IPS-18c (cell line): Measurements from ENCODE around the gene SEC14L5.

Source experiments
- H3K4me3 ChIP-seq: 2 replicates; pipeline ENCODE4 v1.7.0; 2013; ENCODE audit warnings: low read depth, mild to moderate bottlenecking, low read length, moderate library complexity; ENCODE audit not compliant: insufficient read depth
- H3K9me3 ChIP-seq: one replicate; pipeline ENCODE4 v1.6.1; 2013; ENCODE audit warnings: mild to moderate bottlenecking, low read length, moderate library complexity; ENCODE audit not compliant: control insufficient read depth, insufficient read depth

The SEC14L5 gene

GRCh38 chr16:4968879-4969483, 10.9 kb downstream of the SEC14L5 start:
- Histone ChIP-seq H3K4me3 (no peak overlapping the region), H3K9me3 (no peaks in the 10 kb centered on the region)

DNA sequence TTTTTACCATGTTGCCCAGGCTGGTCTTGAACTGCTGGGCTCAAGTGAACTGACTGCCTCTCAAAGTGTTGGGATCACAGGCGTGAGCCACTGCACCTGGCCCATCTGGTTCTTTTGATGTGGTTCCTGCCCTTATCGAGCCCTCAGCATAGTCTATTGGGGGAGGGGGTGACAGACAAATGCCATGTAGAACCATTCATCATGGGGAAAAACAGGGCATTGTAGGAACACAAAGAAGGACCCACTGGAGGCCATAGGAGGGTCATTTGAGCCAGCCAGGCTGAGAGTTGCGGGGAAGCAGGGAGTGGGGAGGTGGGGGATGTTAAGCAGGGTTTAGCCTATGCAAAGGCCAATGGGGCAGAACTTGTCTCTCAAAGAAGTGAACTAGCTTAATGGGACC, 11.9 kb downstream of the SEC14L5 start:
- Histone ChIP-seq H3K4me3 (no peak overlapping the region), H3K9me3 (no peaks in the 10 kb centered on the region)

DNA sequence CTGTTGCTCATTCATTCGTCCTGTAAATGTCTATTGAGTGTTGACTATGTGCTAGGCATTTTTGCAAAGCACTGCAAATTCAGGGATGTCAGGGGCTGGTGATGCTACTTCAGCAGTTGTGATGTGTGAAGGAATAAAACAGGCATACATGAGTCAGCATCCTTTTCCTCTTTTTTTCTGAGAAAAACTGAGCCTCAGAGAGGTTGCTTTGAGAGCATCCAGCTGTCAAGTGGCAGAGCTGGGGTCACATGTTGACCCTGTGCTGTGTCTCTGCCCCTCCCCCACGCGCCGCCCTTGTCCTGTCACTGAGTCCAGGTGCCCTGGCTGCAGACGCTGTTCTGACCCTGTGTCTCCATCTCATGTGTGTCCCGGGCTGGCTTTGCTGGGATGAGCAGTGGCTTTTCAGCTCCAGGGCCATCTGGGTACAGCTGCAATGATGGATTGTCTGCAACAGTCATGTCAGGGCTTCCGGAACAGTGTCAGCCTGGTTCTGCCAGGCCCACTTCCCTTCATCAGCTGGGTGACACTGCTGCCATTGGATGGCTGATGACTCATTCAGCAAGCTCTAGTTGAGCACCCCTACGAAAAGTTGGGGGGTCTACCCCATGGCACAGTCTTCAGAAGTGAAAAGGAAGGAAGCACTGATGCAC, 14.9 kb downstream of the SEC14L5 start:
- no peaks in the 10 kb centered on the region for H3K9me3 ChIP-seq
- no peak overlapping the region for H3K4me3 ChIP-seq

- Histone ChIP-seq H3K9me3 (no peaks in the 10 kb centered on the region), H3K4me3 (no peak overlapping the region)
These were observed 17.9 kb downstream of the SEC14L5 start for GRCh38 chr16:4976079-4976478.

GRCh38 chr16:4976611-4977145, 18.5 kb downstream of the SEC14L5 start:
- H3K4me3 ChIP-seq: no peak overlapping the region

DNA sequence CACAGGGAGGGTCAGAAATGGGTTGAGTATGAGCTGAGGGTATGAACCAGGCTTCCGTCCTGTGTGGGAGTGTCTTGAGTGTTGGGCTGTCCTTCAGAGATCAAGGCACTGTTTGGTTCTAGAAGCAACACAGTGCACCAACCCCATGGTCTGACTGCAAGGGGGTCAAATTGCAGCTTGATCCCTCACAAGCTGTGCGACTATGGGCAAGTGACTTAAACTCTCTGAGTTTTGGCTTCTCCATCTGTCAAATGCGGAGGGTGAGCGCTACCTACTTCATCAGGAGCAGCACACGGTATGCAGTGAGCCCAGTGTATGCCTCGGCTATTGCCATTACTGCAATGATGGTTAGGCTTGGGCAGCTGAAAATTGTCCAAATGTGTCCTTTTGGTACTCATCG, 21.0 kb downstream of the SEC14L5 start:
- Histone ChIP-seq H3K4me3 (no peak overlapping the region), H3K9me3 (no peaks in the 10 kb centered on the region)

More at GRCh38 chr16:4976611-4977145, 18.5 kb downstream of the SEC14L5 start:
- H3K9me3 ChIP-seq: no peaks in the 10 kb centered on the region

DNA sequence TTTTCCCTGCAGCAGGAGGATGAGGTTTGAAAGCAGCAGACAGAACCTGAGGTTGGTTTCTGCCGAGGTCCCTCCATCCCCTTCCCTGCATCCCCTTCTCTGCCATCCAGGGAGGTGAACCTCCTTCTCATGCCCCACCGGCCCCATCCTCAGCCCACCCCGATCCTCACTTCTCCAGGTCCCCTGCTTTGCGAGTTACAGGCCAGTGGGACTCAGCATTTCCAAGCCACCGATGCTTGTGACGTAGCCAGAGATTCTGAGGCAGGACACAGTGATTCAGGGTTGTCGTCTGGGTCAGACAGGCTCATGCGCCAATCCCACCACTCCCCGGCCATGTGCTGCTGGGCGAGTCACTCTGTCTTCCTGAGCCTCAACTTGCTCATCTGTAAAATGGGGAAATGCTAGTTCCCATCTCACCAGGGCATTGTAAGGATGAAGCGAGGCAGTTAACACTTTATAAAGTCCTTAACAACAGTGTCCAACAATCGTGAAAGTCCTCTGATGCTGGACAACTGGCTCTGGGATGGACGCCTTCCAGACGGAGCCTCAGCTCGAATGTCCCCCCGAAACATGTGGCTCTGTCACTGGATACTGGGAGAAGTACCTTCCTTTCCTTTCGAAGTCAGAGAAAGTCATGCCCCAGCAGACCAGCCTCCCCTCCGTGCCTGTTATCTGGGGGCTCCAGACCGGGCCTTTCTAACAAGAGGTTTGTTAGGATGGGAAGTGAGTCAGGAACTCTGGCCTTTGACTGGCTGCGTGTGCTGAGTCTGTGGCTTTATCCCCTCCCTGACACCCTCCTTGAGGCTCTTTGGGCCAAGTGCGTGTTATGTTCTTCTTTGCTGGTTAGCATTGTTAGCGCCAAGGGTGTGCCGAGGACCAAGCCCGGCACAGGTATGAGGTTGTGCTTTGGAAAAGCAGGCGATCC, 21.9 kb downstream of the SEC14L5 start:
- Histone ChIP-seq H3K9me3 (no peaks in the 10 kb centered on the region), H3K4me3 (no peak overlapping the region)

DNA sequence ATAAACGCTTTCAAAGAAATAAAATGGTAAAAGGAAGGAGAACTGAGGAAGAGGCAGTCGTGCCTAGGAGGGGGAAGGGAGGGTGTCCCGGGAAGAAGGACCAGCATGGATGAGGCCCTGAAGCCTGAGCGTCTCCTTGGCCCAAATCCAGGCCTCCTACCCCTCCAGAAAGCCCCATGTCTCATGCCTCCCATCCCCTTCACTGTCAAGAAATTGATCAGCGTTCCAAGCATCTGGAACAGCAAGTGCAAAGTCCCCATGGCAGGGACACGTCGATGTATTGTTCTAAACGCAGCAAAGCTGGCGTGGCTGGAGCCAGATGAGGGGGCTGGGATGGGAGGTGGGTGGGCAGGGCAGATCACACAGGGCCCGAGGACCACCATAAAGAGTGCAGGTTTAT, 22.6 kb downstream of the SEC14L5 start:
- H3K4me3 ChIP-seq: no peak overlapping the region

DNA sequence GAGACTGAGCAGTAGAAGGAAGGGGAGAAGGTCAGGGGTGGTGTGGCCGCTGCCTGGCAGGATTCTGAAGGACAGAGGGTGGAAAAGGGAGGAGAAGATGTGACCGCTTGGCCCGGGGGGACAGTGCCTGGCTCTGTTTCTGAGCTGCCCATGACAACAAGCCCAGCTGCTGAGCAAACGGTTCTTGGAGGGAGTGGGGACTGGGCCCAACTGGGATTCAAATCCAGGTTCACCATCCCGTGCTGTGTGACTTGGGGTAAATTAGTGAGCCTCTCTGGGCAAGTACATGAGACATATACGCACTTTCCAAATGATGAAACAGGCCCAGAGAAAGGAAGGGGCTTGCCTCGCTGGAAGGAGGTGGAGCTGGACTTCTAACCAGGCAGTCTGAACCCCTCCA, 23.3 kb downstream of the SEC14L5 start:
- no peaks in the 10 kb centered on the region for H3K9me3 ChIP-seq
- H3K4me3 ChIP-seq: no peak overlapping the region

More for the DNA sequence above, 22.6 kb downstream of the SEC14L5 start:
- H3K9me3 ChIP-seq: no peaks in the 10 kb centered on the region

DNA sequence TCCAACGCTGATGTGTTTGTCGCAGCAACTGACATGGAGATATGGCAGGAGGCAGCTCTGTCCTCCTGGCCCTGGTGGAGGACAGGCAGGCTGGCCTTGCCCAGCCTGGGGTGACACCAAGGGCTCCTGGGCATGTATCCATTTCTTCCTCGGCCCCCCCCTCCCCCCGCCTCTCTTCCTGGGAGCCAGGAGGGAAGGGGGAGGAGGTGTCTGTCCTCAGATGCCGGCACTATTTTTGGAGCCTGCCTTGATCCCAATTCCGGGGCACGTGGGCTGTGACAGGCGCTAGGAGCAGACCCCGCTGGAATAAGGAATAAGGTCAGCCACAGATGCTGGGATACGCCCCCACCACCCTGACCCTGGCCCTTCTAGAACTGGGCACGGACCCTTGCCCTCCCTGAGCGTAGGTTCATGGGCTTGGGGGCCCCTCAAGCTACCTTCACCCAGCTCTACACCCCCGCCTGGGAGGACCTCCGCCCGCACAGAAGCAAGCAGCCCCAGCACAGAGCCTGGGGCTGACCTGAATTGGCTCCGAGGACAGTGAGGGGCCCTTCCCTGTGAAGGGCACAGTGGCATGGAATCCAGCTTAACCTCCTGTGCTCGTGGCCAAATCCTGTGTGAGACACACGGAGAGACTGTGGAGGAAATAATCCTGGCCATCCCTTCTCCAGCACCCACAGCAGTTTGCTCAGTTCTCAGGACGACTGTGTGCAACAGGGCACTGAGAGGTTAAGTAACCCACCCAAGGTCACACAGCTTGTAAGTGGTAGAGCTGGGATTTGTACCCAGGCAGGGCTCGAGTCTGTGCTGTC, 24.1 kb downstream of the SEC14L5 start:
- no peaks in the 10 kb centered on the region for H3K9me3 ChIP-seq
- H3K4me3 ChIP-seq: no peak overlapping the region

- no peak overlapping the region for H3K4me3 ChIP-seq
- H3K9me3 ChIP-seq: no peaks in the 10 kb centered on the region
These were observed 26.3 kb downstream of the SEC14L5 start for GRCh38 chr16:4984174-4984990.

DNA sequence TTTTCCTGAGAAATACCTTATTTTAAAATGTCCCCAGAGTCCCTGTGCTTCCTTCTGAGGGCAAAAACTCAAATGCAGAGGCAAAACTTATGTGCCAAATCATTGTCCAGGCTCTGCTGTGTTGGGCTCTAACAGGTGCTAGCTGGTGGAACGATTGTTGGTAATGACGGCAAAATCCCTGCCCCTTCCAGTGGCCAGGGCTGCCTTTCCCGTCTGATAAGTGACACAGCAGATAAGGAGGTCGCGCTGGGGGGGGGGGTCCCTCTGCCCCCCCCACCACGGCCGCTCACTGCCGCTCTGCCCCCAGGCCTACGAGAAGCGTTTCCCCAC, 29.1 kb downstream of the SEC14L5 start:
- peak overlapping the region; percentile 38 for H3K4me3 ChIP-seq
- H3K9me3 ChIP-seq: no peaks in the 10 kb centered on the region

GRCh38 chr16:4987580-4988374, 29.6 kb downstream of the SEC14L5 start:
- H3K9me3 ChIP-seq: no peaks in the 10 kb centered on the region
- H3K4me3 ChIP-seq: peak overlapping the region; percentile 38

DNA sequence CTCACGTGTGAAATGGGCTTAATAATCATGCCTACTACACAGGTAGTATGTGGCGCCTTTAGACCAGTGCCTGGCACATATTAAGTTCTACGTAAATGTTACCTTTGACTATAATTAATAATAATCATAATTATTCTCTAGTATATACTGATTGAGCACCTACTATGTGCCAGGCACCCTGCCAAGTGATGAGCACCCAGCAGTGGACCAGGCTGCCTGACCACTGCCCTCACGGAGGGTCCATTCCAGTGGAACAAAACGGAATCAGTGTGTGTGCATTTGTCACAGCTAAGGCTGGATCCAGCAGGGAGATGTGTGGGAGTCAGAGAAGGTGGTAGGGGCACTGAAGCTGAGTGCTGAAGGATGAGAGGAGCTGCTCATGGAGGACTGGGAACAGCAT, 30.5 kb downstream of the SEC14L5 start:
- H3K4me3 ChIP-seq: no peak overlapping the region
- no peaks in the 10 kb centered on the region for H3K9me3 ChIP-seq

DNA sequence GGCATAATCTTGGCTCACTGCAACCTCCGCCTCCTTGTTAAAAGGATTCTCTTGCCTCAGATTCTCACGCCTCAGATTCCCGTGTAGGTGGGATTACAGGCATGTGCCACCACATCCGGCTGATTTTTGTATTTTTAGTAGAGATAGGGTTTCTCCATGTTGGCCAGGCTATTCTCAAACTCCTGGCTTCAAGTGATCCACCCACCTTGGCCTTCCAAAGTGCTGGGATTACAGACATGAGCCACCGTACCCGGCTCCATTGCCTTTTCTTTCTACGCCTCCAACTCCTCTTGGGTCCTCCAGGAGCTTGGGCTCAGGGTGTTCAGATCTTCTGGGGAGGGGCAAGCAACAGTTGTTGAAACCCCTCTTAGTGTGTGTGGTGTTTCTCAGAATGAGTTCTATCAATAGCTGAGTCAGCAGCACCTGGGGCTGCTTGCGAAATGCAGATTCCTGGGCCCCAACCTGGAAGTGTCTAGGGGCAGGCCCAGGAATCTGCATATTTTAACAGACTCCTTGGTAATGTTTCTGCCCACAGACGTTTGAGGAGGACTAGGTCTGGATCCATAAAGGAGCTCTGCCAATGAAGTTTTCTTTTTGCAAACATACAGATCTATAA, 31.4 kb downstream of the SEC14L5 start:
- Histone ChIP-seq H3K4me3 (no peak overlapping the region), H3K9me3 (no peaks in the 10 kb centered on the region)
